HepG2 (cell line): ENCODE measurements around the gene PLSCR4. TPM values are rescaled to one million over a fixed set of nuclear protein-coding genes. Genes with fewer than 3 reads are reported as not detected.

Experiments
- ATAC-seq: fragments of 200-7000 bp; cut with Tn5 transposase; 3 replicates; pipeline ENCODE4 v1.9.1; 2020; ENCODE audit warnings: mild to moderate bottlenecking, moderate library complexity
- BruUV-seq: library from RNA; stranded (reverse); fragments of 400-500 nt; replicated peaks from 2 replicates; lab custom pipeline; 2021; lab: Mats Ljungman, UMichigan
- CTCF ChIA-PET: fragments of 300-600 bp; formaldehyde crosslinking; extraction: SDS; loops from one replicate; lab custom pipeline; 2021; ENCODE audit warnings: low total read pairs, inconsistent platforms, low intra/inter-chr PET ratio; lab: Yijun Ruan, JAX
- POLR2A ChIA-PET: fragments of 350-600 bp; sonication (Branson Sonifier 250); formaldehyde crosslinking; loops from one replicate; lab custom pipeline; 2020; ENCODE audit warnings: antibody characterized with exemption, inconsistent platforms; lab: Yijun Ruan, JAX
- DNase-seq: peaks from one replicate; pipeline ENCODE4 v3.0.0-alpha.2; 2015; ENCODE audit warnings: low spot score
- FAIRE-seq: peaks from 3 replicates; lab custom pipeline; 2011; peaks lifted over from hg19 to GRCh38; lab: Jason Lieb, UNC
- H2AFZ ChIP-seq: one replicate; pipeline ENCODE4 v1.6.1; 2011; ENCODE audit warnings: low read length, inconsistent platforms
- H3K27ac ChIP-seq: fragments of 300-600 bp; 3 replicates; pipeline ENCODE4 v1.8.0; 2011; ENCODE audit warnings: mixed run types, mild to moderate bottlenecking, mixed read lengths, low read length, inconsistent platforms; ENCODE audit not compliant: insufficient read depth; ENCODE audit errors: extremely low read length
- H3K27me3 ChIP-seq, 2 experiments: fragments of 200-600 bp in 1 of 2; 2 replicates in 1 of 2; 3 replicates in 1 of 2; pipeline versions ENCODE4 v1.6.0 to v1.8.0; 2011; ENCODE audit warnings: low read length in 2 of 2, mild to moderate bottlenecking in 2 of 2, moderate library complexity in 2 of 2, inconsistent platforms in 1 of 2; ENCODE audit not compliant: insufficient read depth in 2 of 2, control insufficient read depth in 1 of 2
- H3K36me3 ChIP-seq, 2 experiments: fragments of 200-600 bp in 1 of 2; replicated peaks in 1 of 2; 2 replicates in 1 of 2; 3 replicates in 1 of 2; pipeline versions ENCODE4 v1.5.1 to v1.8.0; 2011; ENCODE audit warnings: low read length in 2 of 2, inconsistent platforms in 1 of 2; ENCODE audit not compliant: insufficient read depth in 2 of 2, control insufficient read depth in 1 of 2
- H3K4me1 ChIP-seq: 2 replicates; pipeline ENCODE4 v1.5.1; 2012; ENCODE audit warnings: low read length, inconsistent platforms; ENCODE audit not compliant: insufficient read depth
- H3K4me2 ChIP-seq: 2 replicates; pipeline ENCODE4 v1.6.0; 2011; ENCODE audit warnings: low read depth, low read length, inconsistent platforms
- H3K4me3 ChIP-seq, 3 experiments: fragments of 200-600 bp in 1 of 3; sonication (generic), shearing (Covaris generic) in 1 of 3; replicated peaks in 1 of 3; 2 replicates each; pipeline ENCODE4 v1.5.1; 2011 to 2016; ENCODE audit warnings: low read length in 3 of 3, inconsistent platforms in 2 of 3, low read depth in 2 of 3, mild to moderate bottlenecking in 2 of 3, control low read depth in 1 of 3, mixed read lengths in 1 of 3; ENCODE audit not compliant: insufficient read depth in 1 of 3
- H3K79me2 ChIP-seq: one replicate; pipeline ENCODE4 v1.6.1; 2011; ENCODE audit warnings: low read length, inconsistent platforms; ENCODE audit not compliant: insufficient read depth
- H3K9ac ChIP-seq: 2 replicates; pipeline ENCODE4 v1.6.0; 2011; ENCODE audit warnings: mild to moderate bottlenecking, low read depth, low read length, inconsistent platforms; ENCODE audit not compliant: insufficient read depth
- H3K9me3 ChIP-seq: 2 replicates; pipeline ENCODE4 v1.5.1; 2012; ENCODE audit warnings: mild to moderate bottlenecking, low read length
- H4K20me1 ChIP-seq: 2 replicates; pipeline ENCODE4 v1.6.0; 2011; ENCODE audit warnings: inconsistent platforms, mild to moderate bottlenecking, low read length, moderate library complexity; ENCODE audit not compliant: insufficient read depth
- GATA4 ChIP-seq: sonication (generic); IDR thresholded peaks from 2 replicates; pipeline ENCODE4 v1.6.1; 2016; ENCODE audit warnings: antibody characterized with exemption, low read depth, borderline replicate concordance
- GATAD1 ChIP-seq: IDR thresholded peaks from 2 replicates; pipeline ENCODE4 v1.6.1; 2016; ENCODE audit warnings: missing genetic modification reagents, missing compliant biosample characterization
- GATAD2A ChIP-seq: IDR thresholded peaks from 2 replicates; pipeline ENCODE4 v1.6.1; 2016
- HHEX ChIP-seq: IDR thresholded peaks from 2 replicates; pipeline ENCODE4 v1.6.1; 2016; ENCODE audit warnings: control low read depth
- HMG20A ChIP-seq: IDR thresholded peaks from 2 replicates; pipeline ENCODE4 v1.6.1; 2016; ENCODE audit warnings: borderline replicate concordance
- MBD4 ChIP-seq: IDR thresholded peaks from 2 replicates; pipeline ENCODE4 v1.6.1; 2012; ENCODE audit warnings: low read length, inconsistent platforms, borderline replicate concordance
- MLX ChIP-seq: IDR thresholded peaks from 2 replicates; pipeline ENCODE4 v1.6.1; 2016
- NFIC ChIP-seq: IDR thresholded peaks from 2 replicates; pipeline ENCODE4 v1.6.1; 2012; ENCODE audit warnings: mild to moderate bottlenecking, low read length, inconsistent platforms
- SALL1 ChIP-seq: sonication (generic); formaldehyde crosslinking; IDR thresholded peaks from 2 replicates; pipeline ENCODE4 v1.8.0; 2022; ENCODE audit warnings: mild to moderate bottlenecking, missing genetic modification reagents
- WIZ ChIP-seq: sonication (generic); formaldehyde crosslinking; IDR thresholded peaks from 2 replicates; pipeline ENCODE4 v1.5.1; 2020; ENCODE audit warnings: mild to moderate bottlenecking, missing genetic modification reagents
- ZNF230 ChIP-seq: sonication (generic); formaldehyde crosslinking; IDR thresholded peaks from 2 replicates; pipeline ENCODE4 v1.4.0; 2020; ENCODE audit warnings: mild to moderate bottlenecking, missing genetic modification reagents
- ZNF329 ChIP-seq: sonication (generic); formaldehyde crosslinking; IDR thresholded peaks from 2 replicates; pipeline ENCODE4 v1.9.0; 2021; ENCODE audit warnings: low read depth, mild to moderate bottlenecking, missing genetic modification reagents
- ZNF703 ChIP-seq: sonication (generic); formaldehyde crosslinking; IDR thresholded peaks from 2 replicates; pipeline ENCODE4 v1.5.1; 2020; ENCODE audit warnings: missing genetic modification reagents, mild to moderate bottlenecking, moderate library complexity, borderline replicate concordance
- ZNF775 ChIP-seq: sonication (generic); formaldehyde crosslinking; IDR thresholded peaks from 2 replicates; pipeline ENCODE4 v1.4.0; 2020; ENCODE audit warnings: missing genetic modification reagents, mild to moderate bottlenecking, moderate library complexity, borderline replicate concordance
- WGBS: methylation state at CpG from one replicate; pipeline ENCODE4 v1.1.6; 2017; ENCODE audit warnings: low lambda C conversion rate; 5-methylcytosine and 5-hydroxymethylcytosine counted together
- in situ Hi-C: cut with HindIII; loops from 2 replicates; pipeline ENCODE4 v1.10.0; 2017; ENCODE audit warnings: low pct_unique_long_range_greater_than_20kb; ENCODE audit not compliant: extremely low pct_ligation_motif_present
- intact Hi-C: fragments of 100-400 bp; cut with micrococcal nuclease; formaldehyde crosslinking; loops from one replicate; pipeline ENCODE4 v1.10.0; 2022; ENCODE audit not compliant: unreplicated experiment
- polyA plus RNA-seq, 8 experiments: library from polyadenylated mRNA; depleted of rRNA in 3 of 8; stranded (reverse) in 7 of 8; unstranded in 1 of 8; fragments of >200 nt; fragmentation: Illumina TruSeq in 4 of 8; extraction: Trizol in 4 of 8; gene quantifications; 2 replicates each; pipeline versions ENCODE4 v1.2.1 to v1.2.3, GENCODE V29; 2011 to 2016; ENCODE audit warnings: low read depth in 4 of 8, missing spikeins in 1 of 8, mixed read lengths in 1 of 8; ENCODE audit not compliant: insufficient read depth in 1 of 8
- total RNA-seq, 5 experiments: library from RNA; depleted of rRNA; stranded (reverse); fragments of >200 nt; fragmentation: Illumina TruSeq; extraction: Trizol; gene quantifications; 2 replicates each; pipeline ENCODE4 v1.2.3, GENCODE V29; 2016; ENCODE audit warnings: low read depth in 1 of 5

Gene PLSCR4
- total and polyA plus RNA-seq, 2 of the 13 experiments (the other 11 are each of a cell fraction or from before 2014, with no cell fraction given), result 1.5 to 59.0 TPM

DNA sequence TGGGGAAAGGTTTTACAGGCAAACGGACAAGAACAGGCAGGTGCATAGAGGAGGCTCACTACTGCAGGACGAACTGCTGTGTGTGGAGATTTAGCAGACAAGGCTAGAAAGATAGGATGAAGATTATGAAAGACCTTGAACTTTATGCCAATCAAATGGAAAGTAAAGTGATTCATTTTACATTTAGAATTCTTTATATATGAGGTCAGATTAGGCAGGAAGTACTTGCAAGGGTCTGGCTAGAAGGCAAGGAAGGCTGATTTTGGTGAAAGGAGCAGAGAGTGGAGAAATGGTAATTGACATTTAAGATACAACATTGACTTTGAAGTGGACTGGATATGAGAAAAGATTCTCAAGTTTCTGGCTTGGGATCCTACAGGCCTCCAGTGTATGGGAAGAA is 33.6 kb downstream of the PLSCR4 start:
- BruUV-seq, result no TSS peak
- Histone ChIP-seq H3K9ac (no peak overlapping the region), H3K27me3 (no peaks in the 10 kb centered on the region), H3K9me3 (no peaks in the 10 kb centered on the region), H2AFZ (no peak overlapping the region), H3K27ac (no peak overlapping the region), H3K4me3 (no peak overlapping the region), H4K20me1 (peaks cover 5% of the 10 kb centered on the region; the same call in 1 of the 2 replicates), H3K79me2 (peaks cover 17% of the 10 kb centered on the region), H3K4me1 (peaks cover 30% of the 10 kb centered on the region), H3K4me2 (no peak overlapping the region), H3K36me3 (peaks cover 0 to 4% of the 10 kb centered on the region in 2 experiments; a peak in 3 of 5 replicates)
- FAIRE-seq (no peak), DNase-seq (no peak), ATAC-seq (no peak)
- CTCF ChIA-PET, result interaction anchor here (3.2 kb wide), 1 partner anchor 110 kb away, joined by 41 read pairs; no protein-coding TSS in a partner anchor
- in situ Hi-C loops, result loop anchor here (5.0 kb wide), 2 partner anchors 110 to 360 kb away; no protein-coding TSS in a partner anchor
- POLR2A ChIA-PET, result no interaction called here
- 94% methylated on average over 2 of the region's 2 CpGs for WGBS
- intact Hi-C loops, result no loop called here
- no peak for TF ChIP-seq GATAD2A
- TF ChIP-seq HHEX (CRISPR knock-in tag), result no peak
- no peak for TF ChIP-seq GATAD1 (CRISPR knock-in tag)
- no peak for TF ChIP-seq ZNF329 (CRISPR knock-in tag)
- no peak for TF ChIP-seq ZNF230 (CRISPR knock-in tag)
- TF ChIP-seq MBD4, result no peak
- TF ChIP-seq NFIC, result no peak
- no peak for TF ChIP-seq GATA4
- no peak for TF ChIP-seq ZNF775
- TF ChIP-seq MLX (CRISPR knock-in tag), result no peak
- no peak for TF ChIP-seq WIZ (CRISPR knock-in tag)
- no peak for TF ChIP-seq SALL1
- TF ChIP-seq HMG20A, result no peak
- TF ChIP-seq ZNF703, result no peak
